GM18526 (cell line): ENCODE results near the gene AP3D1.

Source experiments
- POLR2A ChIP-seq: IDR thresholded peaks from 3 replicates; pipeline ENCODE4 v1.6.1; 2011; ENCODE audit not compliant: insufficient read length; ENCODE audit errors: extremely low read depth

AP3D1 gene

DNA sequence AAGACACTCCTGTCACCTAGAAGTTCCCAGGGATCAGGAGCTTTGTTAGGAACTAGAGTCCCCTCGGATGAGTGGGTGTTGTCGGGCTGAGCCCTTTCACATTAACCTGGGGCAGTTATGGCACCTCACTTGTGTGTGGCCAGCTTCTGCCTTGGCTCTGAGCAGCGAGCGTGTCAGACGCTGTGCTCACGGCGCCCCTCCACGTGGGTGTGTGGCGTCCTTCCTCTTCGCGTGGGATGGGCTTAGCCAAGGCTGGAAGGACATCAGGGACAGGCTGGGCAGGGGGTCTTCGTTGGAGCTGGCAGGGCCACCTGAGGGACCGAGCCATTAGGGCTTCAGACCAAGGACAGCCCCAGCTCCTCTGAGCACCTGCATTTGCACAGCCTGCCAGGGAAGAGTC is 35.8 kb upstream of the AP3D1 start:
- TF ChIP-seq POLR2A = no peak

DNA sequence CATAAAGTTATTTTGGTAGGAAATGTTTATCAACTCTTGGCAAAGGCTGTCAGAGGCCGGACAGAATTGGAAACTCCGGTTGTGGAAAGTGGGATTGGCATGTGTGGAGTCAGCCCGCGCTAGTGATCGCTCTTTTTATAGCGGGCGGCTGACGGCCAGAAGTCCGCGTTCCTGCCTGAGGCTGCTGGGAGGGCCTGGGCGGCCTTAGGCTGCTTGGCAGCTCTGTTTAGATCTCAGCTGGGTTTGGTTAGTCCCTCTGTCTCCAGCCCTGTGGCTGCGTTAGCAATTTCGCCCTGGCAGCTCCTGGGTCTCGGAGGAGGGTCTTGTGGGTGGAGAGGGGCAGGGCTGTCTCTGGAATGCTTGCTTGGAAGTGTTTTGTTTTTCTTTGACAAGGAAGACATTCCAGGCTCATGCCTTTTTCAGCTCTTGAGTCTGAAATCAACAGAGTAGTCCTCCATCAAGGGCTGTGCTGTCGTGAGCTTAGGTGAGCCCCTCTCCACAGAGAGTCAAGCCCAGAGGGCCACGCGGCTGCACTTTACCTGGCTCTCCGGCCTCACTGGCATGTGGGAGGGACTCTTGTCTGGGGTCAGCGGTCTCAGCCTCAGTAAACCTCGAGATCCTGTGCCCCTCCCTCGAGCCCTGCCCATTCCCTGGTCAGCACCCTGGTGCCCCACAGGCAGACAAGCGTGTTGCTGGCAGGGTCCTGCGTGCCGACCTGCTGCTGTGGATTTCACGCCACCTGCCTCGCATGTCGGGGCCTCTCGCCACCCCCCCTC is 34.9 kb upstream of the AP3D1 start:
- no peak for TF ChIP-seq POLR2A

DNA sequence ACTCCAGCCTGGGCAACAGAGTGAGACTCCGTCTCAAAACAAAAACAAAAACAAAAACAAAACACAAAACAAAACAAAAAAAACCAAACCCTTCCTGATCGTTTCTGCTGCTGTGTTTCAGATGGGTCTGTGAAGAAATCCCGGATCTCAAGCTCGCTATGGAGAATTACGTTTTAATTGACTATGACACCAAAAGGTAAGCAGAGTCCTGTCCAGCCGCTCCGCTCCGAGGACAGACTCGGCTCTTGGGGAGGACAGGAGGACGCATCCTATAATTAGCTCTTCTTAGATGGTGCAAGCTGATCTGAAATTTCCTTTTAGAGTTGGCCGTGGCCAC is 34.3 kb upstream of the AP3D1 start:
- TF ChIP-seq POLR2A = no peak

GRCh38 chr19:2184422-2184975 is 33.1 kb upstream of the AP3D1 start:
- TF ChIP-seq POLR2A = no peak

GRCh38 chr19:2181633-2181997 is 30.2 kb upstream of the AP3D1 start:
- TF ChIP-seq POLR2A = no peak

- no peak for TF ChIP-seq POLR2A
Measured at GRCh38 chr19:2180881-2181632, 29.7 kb upstream of the AP3D1 start.

- no peak for TF ChIP-seq POLR2A
Measured at GRCh38 chr19:2180114-2180513, 28.7 kb upstream of the AP3D1 start.

- no peak for TF ChIP-seq POLR2A
Measured at GRCh38 chr19:2179095-2179494, 27.7 kb upstream of the AP3D1 start.

- no peak for TF ChIP-seq POLR2A
Measured at GRCh38 chr19:2176337-2176994, 25.1 kb upstream of the AP3D1 start.

GRCh38 chr19:2175742-2176141 is 24.4 kb upstream of the AP3D1 start:
- TF ChIP-seq POLR2A = no peak

GRCh38 chr19:2173767-2174577 is 22.6 kb upstream of the AP3D1 start:
- no peak for TF ChIP-seq POLR2A

DNA sequence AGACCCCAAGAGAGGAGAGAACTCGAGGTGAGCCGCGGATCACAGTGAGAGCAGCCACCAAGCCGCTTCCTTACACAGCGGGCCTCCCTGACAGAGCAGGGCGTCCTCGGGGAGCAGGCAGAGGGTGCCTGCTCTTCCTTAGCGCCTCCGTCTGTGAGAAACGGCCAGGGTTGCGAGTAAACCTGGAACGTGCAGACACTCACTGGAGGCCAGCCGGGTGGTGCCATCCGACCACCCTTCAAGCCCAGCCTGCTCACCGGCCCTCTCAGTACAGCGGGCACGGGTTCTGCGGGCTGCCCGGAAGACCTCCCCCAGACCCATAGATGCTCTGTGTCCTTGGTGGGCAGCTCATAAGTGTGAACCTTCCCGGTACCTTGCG is 22.0 kb upstream of the AP3D1 start:
- no peak for TF ChIP-seq POLR2A

DNA sequence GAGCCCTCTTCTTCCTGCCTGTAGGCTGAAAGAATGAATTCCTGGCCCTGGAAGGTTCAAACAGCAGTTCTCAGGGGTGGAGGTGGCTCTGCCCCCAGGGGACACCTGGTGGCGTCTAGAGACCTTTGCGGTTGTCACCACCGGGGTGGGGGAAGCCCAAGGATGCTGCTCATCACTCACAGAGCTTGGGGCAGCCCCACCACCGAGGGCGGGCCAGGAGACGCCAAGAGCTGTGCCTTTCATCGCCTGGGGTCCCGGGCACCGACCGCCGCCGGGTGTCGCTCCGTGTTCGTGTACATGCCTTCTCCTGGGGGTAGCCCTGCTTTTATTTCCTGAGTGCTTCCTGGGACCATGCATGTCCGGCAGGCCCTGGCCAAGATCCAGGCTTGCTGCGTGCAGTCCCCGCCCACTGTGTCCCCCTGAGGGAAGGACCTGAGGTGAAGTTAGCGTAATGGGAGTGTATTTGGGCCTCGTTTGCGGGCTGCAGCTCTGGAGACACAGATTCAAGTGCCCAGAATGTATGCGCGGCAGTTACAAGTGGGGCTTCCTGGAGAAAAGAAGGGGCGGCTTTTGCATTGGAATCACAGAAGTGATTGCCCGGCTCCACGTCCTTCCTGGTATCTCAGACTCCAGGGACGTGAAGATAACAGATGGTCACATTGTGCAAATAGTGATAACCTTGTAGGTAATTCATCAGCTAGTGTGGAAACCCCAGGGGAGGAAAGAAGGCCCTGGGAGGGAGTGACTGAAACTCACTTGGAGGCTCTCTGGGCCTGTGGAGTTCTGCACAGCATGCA is 20.2 kb upstream of the AP3D1 start:
- TF ChIP-seq POLR2A = no peak

DNA sequence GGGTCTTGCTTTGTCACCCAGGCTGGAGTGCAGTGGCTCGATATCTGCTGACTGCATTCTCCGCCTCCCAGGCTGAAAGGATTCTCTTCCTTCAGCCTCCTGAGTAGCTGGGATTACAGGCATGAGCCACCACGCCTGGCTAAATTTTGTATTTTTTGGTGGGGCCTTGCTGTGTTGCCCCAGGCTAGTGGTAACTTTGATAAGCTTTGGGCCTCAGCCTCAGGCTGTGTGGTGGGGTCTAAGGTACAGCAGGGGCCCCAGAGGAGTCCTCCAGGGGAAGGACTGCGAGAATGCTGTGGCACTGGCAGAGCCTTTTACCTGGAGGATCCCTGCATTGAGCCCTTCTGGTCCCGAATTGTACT is 19.6 kb upstream of the AP3D1 start:
- TF ChIP-seq POLR2A = no peak
